ENCODE results near the gene UPF2.
"Not testable (repeated sequence)": the region's sequence is repeated elsewhere in the genome, so short reads cannot be mapped to it uniquely, and the experiment has no call there.

DNA sequence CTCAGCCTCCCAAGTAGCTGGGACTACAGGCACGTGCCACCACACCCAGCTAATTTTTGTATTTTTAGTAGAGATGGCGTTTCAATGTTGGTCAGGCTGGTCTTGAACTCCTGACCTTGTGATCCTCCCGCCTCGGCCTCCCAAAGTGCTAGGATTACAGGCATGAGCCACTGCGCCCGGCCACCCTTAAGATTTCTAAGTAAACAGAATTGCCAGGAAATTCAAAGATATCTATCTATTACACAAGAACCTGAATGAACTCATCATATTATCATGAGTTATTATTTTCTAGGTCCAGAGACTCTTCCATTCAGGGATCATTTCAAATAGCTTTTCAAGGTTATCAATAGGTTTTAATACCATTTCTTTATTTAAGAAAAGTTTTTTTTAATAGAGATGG lies 29.2 kb downstream of the UPF2 start:
- TF ChIP-seq, protein P1, sequence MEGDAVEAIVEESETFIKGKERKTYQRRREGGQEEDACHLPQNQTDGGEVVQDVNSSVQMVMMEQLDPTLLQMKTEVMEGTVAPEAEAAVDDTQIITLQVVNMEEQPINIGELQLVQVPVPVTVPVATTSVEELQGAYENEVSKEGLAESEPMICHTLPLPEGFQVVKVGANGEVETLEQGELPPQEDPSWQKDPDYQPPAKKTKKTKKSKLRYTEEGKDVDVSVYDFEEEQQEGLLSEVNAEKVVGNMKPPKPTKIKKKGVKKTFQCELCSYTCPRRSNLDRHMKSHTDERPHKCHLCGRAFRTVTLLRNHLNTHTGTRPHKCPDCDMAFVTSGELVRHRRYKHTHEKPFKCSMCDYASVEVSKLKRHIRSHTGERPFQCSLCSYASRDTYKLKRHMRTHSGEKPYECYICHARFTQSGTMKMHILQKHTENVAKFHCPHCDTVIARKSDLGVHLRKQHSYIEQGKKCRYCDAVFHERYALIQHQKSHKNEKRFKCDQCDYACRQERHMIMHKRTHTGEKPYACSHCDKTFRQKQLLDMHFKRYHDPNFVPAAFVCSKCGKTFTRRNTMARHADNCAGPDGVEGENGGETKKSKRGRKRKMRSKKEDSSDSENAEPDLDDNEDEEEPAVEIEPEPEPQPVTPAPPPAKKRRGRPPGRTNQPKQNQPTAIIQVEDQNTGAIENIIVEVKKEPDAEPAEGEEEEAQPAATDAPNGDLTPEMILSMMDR (IDR thresholded peaks at IDR 0.05), result not testable (repeated sequence)
- not testable (repeated sequence) for TF ChIP-seq EZH2 (IDR thresholded peaks at IDR 0.05; ENCODE audit: borderline replicate concordance, insufficient read depth, low read depth, low read length, poor library complexity, severe bottlenecking)

Measured in B cell (primary cell).